GM11168 (cell line): Measurements from ENCODE around the gene NFATC2.

Experiments
- in situ Hi-C: fragments of 300-500 bp; cut with MboI; formaldehyde crosslinking; loops from one replicate; pipeline ENCODE4 v1.12.0; 2022; ENCODE audit warnings: low sequenced_read_pairs; ENCODE audit not compliant: unreplicated experiment

Gene NFATC2

GRCh38 chr20:51503376-51503775, 39.1 kb downstream of the NFATC2 start:
- in situ Hi-C loops = no loop called here

DNA sequence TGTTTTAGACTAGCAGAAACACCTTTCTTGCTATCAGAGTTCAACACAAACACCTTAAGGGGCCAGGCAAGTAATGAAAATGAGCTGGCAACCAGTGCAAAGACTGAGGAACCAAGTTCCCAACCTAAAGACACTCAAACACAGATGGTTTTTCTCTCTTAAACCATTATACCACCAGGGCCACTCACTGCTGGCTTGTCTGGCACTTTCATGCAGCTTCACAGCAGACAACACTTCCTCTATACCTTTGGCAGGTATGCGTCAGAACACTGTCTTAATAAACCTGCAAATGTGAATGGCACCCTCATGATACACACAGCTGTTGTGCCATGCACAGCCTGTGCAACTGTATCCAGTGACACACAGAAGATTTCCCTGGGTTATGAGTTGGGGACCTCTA, 41.6 kb downstream of the NFATC2 start:
- in situ Hi-C loops = no loop called here

- in situ Hi-C loops = no loop called here
Measured at GRCh38 chr20:51500311-51500710, 42.2 kb downstream of the NFATC2 start.

DNA sequence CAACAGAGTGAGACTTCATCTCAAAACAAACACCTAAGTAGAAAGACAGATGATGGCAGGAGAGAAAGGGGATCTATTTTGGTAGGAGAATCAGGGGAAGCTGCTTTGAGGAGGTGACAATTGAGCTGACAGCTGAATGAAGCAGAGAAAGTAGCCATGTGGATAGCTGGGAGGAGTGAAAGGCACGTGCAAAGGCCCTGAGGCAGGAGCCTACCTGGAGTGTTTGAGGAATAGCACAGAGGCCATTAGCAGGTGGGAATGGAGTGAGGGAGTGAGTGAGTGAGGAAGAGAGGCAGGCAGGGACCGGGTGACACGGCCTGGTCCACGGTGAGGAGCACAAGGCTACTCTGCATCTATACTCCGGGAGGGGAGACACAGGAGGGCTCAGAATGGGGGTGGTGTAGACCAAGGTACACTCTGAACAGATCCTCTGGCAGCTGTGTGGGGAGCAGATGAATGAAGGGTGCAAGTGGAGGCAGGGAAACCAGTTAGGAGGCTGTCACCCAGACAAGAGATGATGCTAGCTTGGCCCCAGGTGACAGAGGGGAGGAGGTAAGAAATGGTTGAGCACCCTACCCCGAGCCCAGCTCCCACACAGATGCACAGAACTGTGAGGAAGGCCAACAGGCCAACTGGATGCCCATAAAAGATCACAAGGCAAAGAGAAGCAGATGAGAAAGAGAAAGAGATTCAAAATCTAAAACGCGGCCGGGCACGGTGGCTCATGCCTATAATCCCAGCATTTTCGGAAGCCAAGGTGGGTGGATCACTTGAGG, 43.6 kb downstream of the NFATC2 start:
- in situ Hi-C loops = no loop called here

GRCh38 chr20:51497542-51498467, 44.7 kb downstream of the NFATC2 start:
- in situ Hi-C loops = no loop called here

- in situ Hi-C loops = no loop called here
Measured at GRCh38 chr20:51496964-51497363, 45.6 kb downstream of the NFATC2 start.

- in situ Hi-C loops = no loop called here
Measured at GRCh38 chr20:51495921-51496545, 46.5 kb downstream of the NFATC2 start.

DNA sequence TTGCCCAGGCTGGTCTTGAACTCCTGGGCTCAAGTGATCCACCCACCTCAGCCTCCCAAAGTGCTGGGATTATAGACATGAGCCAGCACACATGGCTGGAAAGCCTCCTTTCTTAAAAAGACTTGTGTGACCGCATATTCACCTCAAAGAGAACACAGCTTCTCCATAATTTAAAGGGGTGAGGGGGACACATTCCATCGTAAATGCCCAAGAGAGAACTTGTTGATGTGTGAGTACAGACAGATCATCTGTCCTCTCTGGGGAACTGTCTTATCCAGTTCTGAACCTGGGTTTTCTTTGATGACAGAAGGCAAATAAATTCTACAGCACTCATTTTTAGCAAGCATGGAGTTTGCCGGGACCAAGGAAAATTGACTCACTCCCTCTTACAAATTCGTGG, 47.2 kb downstream of the NFATC2 start:
- in situ Hi-C loops = no loop called here

DNA sequence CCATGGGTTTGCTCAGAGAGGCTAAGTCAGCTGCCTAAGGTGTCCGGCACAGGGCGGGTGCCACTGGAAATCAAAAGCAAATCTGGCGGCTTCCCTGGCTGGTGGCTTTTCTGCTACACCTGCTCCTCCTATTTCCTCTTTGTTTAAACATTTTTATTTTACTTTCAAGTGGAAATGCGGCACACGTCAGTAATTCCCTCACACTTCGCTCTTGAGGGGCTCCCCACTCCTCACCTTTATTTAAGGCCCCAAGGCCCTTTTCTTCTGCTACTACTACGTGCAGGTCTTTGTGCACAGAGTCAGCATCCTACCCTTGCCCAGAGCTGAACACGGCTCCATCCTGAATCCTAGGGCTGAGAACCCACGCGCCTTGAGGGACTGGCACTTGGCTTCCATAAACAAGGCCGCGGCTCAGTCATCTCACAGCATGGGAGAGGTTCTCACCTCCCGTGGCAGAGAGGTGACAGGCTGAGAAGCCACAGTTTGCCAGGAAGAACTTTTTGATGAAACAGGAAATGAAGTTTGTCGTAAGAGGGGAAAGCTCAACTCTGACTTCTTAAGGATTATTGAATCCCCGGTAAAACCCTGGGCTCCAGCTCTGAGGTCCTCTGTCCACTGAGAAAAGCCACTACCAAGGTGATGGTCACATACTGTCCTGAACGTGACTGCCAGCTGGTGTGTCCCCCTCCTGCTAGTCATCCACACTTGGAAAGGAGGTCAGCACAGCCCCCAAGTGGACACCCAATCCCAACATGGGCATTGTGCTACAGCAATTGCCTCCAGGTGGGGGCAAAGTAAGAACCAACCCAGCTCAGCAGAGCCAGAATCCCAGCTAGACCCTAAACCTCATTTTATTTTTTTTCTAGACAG, 48.0 kb downstream of the NFATC2 start:
- in situ Hi-C loops = no loop called here

GRCh38 chr20:51493346-51493791, 49.1 kb downstream of the NFATC2 start:
- in situ Hi-C loops = no loop called here

DNA sequence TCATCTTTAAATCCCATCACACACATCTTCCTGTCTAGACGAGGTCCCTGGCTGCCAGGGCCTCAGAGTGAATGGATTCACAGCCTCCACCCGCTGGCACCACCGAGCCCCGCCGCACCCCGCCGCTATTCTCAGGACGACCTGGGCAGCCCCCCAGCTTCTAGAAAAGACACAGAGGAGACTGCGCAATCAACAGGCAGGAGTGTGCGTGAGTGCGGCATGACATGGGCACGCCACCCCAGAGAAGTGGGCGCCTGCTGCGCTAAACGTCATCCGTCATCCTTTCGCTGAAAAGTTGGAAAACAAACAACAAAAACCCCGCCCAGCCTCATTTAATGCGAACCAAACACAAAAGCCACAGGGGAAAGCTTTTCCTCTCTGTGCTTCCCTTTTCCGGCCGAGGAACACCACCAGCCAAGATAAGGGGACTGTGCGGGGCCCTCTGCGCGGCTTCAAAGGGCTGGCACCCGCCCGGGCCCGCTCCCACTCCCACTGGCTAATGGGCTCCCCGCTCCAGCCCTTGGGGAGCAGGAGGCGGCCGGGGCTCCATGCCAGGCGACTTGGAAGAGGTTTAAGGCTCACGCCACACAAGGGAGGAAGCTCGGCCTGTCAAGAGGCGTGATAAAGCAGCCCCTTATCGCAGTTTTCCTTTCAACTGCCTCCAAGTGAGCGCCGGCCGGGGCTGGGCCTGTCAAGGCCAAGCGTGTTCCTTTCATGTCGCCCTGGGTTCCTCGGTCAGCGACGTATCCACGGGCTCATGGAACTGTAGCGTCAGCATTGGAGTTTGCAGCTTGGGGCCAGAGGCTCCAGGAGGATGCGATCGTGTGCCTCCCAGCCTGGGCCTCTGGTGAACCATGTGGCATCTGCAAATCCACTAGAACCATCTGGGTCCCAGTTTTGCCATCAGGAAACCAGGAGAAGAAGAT, 50.1 kb downstream of the NFATC2 start:
- in situ Hi-C loops = no loop called here

- in situ Hi-C loops = no loop called here
Measured at GRCh38 chr20:51491393-51491792, 51.1 kb downstream of the NFATC2 start.

- in situ Hi-C loops = no loop called here
Measured at GRCh38 chr20:51490635-51491034, 51.9 kb downstream of the NFATC2 start.

- in situ Hi-C loops = no loop called here
Measured at GRCh38 chr20:51489611-51490010, 52.9 kb downstream of the NFATC2 start.

DNA sequence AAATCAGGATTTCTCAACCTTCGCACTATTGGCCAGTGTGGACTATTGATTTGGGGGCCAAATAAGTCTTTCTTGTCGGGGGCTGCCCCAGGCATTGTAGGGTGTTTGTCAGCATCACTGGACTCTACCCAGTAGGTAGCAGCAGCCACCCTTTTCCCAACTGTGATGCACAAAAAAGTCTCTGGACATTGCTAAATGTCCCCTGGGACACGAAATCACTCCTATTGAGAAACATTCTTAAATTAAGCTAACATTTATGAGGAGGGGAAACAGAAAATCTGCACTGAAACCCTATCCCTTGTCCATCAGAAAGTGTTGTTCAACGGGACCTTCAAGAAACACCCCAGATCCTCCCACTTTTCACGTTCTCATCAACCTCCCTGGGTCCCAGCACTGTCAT, 54.2 kb downstream of the NFATC2 start:
- in situ Hi-C loops = no loop called here

GRCh38 chr20:51487565-51488268, 54.8 kb downstream of the NFATC2 start:
- in situ Hi-C loops = no loop called here

GRCh38 chr20:51487076-51487475, 55.4 kb downstream of the NFATC2 start:
- in situ Hi-C loops = no loop called here
